Upper lobe of right lung (tissue), 1 donor: ENCODE results near the gene RFNG. TPM values are rescaled to one million over a fixed set of nuclear protein-coding genes. Genes with fewer than 3 reads are reported as not detected.

Source experiments
- ATAC-seq: fragments of 200-7000 bp; cut with Tn5 transposase; one replicate; pipeline ENCODE4 v1.9.1; 2020; ENCODE audit warnings: mild to moderate bottlenecking, moderate library complexity
- DNase-seq: peaks from one replicate; pipeline ENCODE4 v3.0.0-alpha.2; 2020
- H3K27ac ChIP-seq: fragments of 200-600 bp; one replicate; pipeline ENCODE4 v1.8.0; 2022
- H3K27me3 ChIP-seq: fragments of 200-600 bp; one replicate; pipeline ENCODE4 v1.8.0; 2022; ENCODE audit warnings: mild to moderate bottlenecking
- H3K36me3 ChIP-seq: fragments of 200-600 bp; one replicate; pipeline ENCODE4 v1.8.0; 2022
- H3K4me1 ChIP-seq: fragments of 200-600 bp; one replicate; pipeline ENCODE4 v1.8.0; 2022
- H3K4me3 ChIP-seq: fragments of 200-600 bp; one replicate; pipeline ENCODE4 v1.8.0; 2022; ENCODE audit warnings: mild to moderate bottlenecking
- H3K9me3 ChIP-seq: fragments of 200-600 bp; one replicate; pipeline ENCODE4 v1.8.0; 2022
- CTCF ChIP-seq: fragments of 200-600 bp; IDR thresholded peaks from one replicate; pipeline ENCODE4 v1.8.0; 2022; ENCODE audit warnings: antibody characterized with exemption
- intact Hi-C: fragments of 100-400 bp; cut with DNase I; formaldehyde crosslinking; loops from one replicate; pipeline ENCODE4 v1.11.0; 2022
- total RNA-seq: library from RNA; stranded (reverse); fragmentation: NEBNext Ultra II Directional; extraction: Animal tissue kit (Norgen Biotek cat#: 25700); gene quantifications from one replicate; pipeline ENCODE4 v1.2.1, GENCODE V29; 2021
- donor health status: DM: no; HTN: yes; CAD: no; lungs with severe emphysema.

The RFNG gene
- total RNA-seq, 1 donor from 2014 or later, result 38.5 TPM

- no peak overlapping the region for H3K27ac ChIP-seq
- H3K4me1 ChIP-seq, result no peaks in the 10 kb centered on the region
- no peak for TF ChIP-seq CTCF
- ATAC-seq, result no peak
- H3K9me3 ChIP-seq, result no peaks in the 10 kb centered on the region
- H3K4me3 ChIP-seq, result no peak overlapping the region
- intact Hi-C loops, result no loop called here
- peaks cover 4% of the 10 kb centered on the region for H3K36me3 ChIP-seq
- no peak for DNase-seq
- H3K27me3 ChIP-seq, result no peaks in the 10 kb centered on the region
These were observed 50.6 kb downstream of the RFNG start for GRCh38 chr17:82000803-82001570.

GRCh38 chr17:81999976-82000802, 51.4 kb downstream of the RFNG start:
- H3K27ac ChIP-seq, result no peak overlapping the region

GRCh38 chr17:81999587-81999975, 52.0 kb downstream of the RFNG start:
- TF ChIP-seq CTCF, result no peak
- H3K36me3 ChIP-seq, result peaks cover 4% of the 10 kb centered on the region
- ATAC-seq (peak; percentile 83), DNase-seq (peak; percentile 85)
- peaks cover 1% of the 10 kb centered on the region for H3K4me1 ChIP-seq
- no peaks in the 10 kb centered on the region for H3K27me3 ChIP-seq
- intact Hi-C loops, result no loop called here
- H3K9me3 ChIP-seq, result no peaks in the 10 kb centered on the region
- no peak overlapping the region for H3K4me3 ChIP-seq
- H3K27ac ChIP-seq, result peak overlapping the region; percentile 17

More at GRCh38 chr17:81999976-82000802, 51.4 kb downstream of the RFNG start:
- Histone ChIP-seq H3K4me1 (no peaks in the 10 kb centered on the region), H3K9me3 (no peaks in the 10 kb centered on the region), H3K4me3 (no peak overlapping the region), H3K27me3 (no peaks in the 10 kb centered on the region), H3K36me3 (peaks cover 4% of the 10 kb centered on the region)
- peak; percentile 5 for ATAC-seq
- TF ChIP-seq CTCF, result no peak
- DNase-seq, result no peak
- intact Hi-C loops, result no loop called here

- no peak for TF ChIP-seq CTCF
- H3K27ac ChIP-seq, result peak overlapping the region; percentile 17
- H3K4me3 ChIP-seq, result no peak overlapping the region
- H3K27me3 ChIP-seq, result no peaks in the 10 kb centered on the region
- DNase-seq, result no peak
- H3K4me1 ChIP-seq, result peaks cover 3% of the 10 kb centered on the region
- H3K36me3 ChIP-seq, result peaks cover 4% of the 10 kb centered on the region
- H3K9me3 ChIP-seq, result no peaks in the 10 kb centered on the region
- no peak for ATAC-seq
- intact Hi-C loops, result no loop called here
These were observed 52.7 kb downstream of the RFNG start for GRCh38 chr17:81998691-81999438.

- Histone ChIP-seq H3K9me3 (no peaks in the 10 kb centered on the region), H3K27me3 (no peaks in the 10 kb centered on the region), H3K36me3 (peaks cover 4% of the 10 kb centered on the region), H3K4me1 (peaks cover 3% of the 10 kb centered on the region), H3K27ac (no peak overlapping the region), H3K4me3 (no peak overlapping the region)
- intact Hi-C loops, result no loop called here
- DNase-seq, result no peak
- TF ChIP-seq CTCF, result no peak
- ATAC-seq, result no peak
These were observed 53.4 kb downstream of the RFNG start for GRCh38 chr17:81998212-81998611.

Other genes starting within 250 kb of the RFNG start
- not detected for gene GCGR, start 247.7 kb downstream of the RFNG start, total RNA-seq
- gene MCRIP1, start 218.5 kb downstream of the RFNG start, total RNA-seq, result 72.8 TPM
- gene PPP1R27, start 216.8 kb downstream of the RFNG start, total RNA-seq, result not detected
- 462 TPM for gene P4HB, start 191.3 kb downstream of the RFNG start, total RNA-seq
- 386 TPM for gene ARHGDIA, start 180.5 kb downstream of the RFNG start, total RNA-seq
- gene ALYREF, start 160.2 kb downstream of the RFNG start, total RNA-seq, result 39.4 TPM
- 91.0 TPM for gene ANAPC11, start 160.1 kb downstream of the RFNG start, total RNA-seq
- gene NPB, start 149.6 kb downstream of the RFNG start, total RNA-seq, result 0.55 TPM
- gene PCYT2, start 140.4 kb downstream of the RFNG start, total RNA-seq, result 46.1 TPM
- gene SIRT7, start 133.6 kb downstream of the RFNG start, total RNA-seq, result 27.5 TPM
- gene MAFG, start 124.1 kb downstream of the RFNG start, total RNA-seq, result 35.9 TPM
- gene PYCR1, start 114.5 kb downstream of the RFNG start, total RNA-seq, result 19.0 TPM
- gene MYADML2, start 104.6 kb downstream of the RFNG start, total RNA-seq, result not detected
- gene NOTUM, start 90.6 kb downstream of the RFNG start, total RNA-seq, result 6.1 TPM
- gene ASPSCR1, start 74.2 kb downstream of the RFNG start, total RNA-seq, result 50.3 TPM
- 40.2 TPM for gene CENPX, start 28.9 kb downstream of the RFNG start, total RNA-seq
- 12.2 TPM for gene LRRC45, start 28.5 kb downstream of the RFNG start, total RNA-seq
- gene RAC3, start 20.1 kb downstream of the RFNG start, total RNA-seq, result 3.4 TPM
- gene DCXR, start 14.1 kb downstream of the RFNG start, total RNA-seq, result 143 TPM
- 78.0 TPM for gene GPS1, start 87 bp upstream of the RFNG start, total RNA-seq
- gene DUS1L, start 14.0 kb upstream of the RFNG start, total RNA-seq, result 82.4 TPM
- gene FASN, start 46.4 kb upstream of the RFNG start, total RNA-seq, result 432 TPM
- gene CCDC57, start 161.0 kb upstream of the RFNG start, total RNA-seq, result 50.5 TPM
- gene SLC16A3, start 177.2 kb upstream of the RFNG start, total RNA-seq, result 77.5 TPM
- gene CSNK1D, start 221.9 kb upstream of the RFNG start, total RNA-seq, result 150 TPM